C4-2B (cell line): Measurements from ENCODE around the gene XAB2.

Source experiments
- H3K27ac ChIP-seq: fragments of 450-650 bp; 2 replicates; pipeline ENCODE4 v1.5.1; 2017
- CTCF ChIP-seq: fragments of 450-650 bp; conservative IDR thresholded peaks from 2 replicates; pipeline ENCODE4 v1.5.1; 2017; ENCODE audit warnings: mild to moderate bottlenecking
- ZFX ChIP-seq: fragments of 450-650 bp; IDR thresholded peaks from 2 replicates; pipeline ENCODE4 v1.6.1; 2017

XAB2 gene

DNA sequence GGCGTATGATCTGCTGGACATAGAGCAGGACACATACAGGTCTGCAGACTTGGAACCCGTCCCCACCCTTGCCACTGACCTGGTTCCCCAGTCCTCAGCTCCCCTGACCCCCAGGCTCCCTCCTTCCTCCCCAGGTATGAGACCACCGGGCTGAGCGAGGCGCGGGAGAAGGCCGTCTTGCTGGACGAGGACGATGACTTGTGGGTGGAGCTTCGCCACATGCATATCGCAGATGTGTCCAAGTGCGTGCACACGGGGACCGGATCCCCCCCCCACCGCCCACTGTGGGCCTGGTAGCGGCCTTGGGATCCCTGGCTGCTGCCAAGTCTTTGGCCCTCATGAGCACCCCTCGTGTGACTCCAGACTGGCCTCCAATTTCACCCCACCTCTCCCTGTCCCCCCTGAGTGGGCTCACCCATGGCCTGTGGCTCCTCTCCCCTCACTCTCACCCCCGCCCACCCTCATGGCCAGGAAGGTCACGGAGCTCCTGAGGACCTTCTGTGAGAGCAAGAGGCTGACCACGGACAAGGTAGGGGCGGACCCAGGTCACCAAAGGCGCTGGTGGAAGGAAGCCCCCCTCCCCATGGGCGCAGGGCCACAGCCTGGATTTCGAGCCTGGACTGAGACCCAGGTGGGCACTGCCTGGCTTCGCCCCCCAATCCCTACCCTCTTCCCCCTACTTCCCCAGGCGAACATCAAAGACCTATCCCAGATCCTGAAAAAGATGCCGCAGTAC, 13.1 kb upstream of the XAB2 start:
- TF ChIP-seq CTCF, result no peak
- TF ChIP-seq ZFX, result no peak
- no peak overlapping the region for H3K27ac ChIP-seq

DNA sequence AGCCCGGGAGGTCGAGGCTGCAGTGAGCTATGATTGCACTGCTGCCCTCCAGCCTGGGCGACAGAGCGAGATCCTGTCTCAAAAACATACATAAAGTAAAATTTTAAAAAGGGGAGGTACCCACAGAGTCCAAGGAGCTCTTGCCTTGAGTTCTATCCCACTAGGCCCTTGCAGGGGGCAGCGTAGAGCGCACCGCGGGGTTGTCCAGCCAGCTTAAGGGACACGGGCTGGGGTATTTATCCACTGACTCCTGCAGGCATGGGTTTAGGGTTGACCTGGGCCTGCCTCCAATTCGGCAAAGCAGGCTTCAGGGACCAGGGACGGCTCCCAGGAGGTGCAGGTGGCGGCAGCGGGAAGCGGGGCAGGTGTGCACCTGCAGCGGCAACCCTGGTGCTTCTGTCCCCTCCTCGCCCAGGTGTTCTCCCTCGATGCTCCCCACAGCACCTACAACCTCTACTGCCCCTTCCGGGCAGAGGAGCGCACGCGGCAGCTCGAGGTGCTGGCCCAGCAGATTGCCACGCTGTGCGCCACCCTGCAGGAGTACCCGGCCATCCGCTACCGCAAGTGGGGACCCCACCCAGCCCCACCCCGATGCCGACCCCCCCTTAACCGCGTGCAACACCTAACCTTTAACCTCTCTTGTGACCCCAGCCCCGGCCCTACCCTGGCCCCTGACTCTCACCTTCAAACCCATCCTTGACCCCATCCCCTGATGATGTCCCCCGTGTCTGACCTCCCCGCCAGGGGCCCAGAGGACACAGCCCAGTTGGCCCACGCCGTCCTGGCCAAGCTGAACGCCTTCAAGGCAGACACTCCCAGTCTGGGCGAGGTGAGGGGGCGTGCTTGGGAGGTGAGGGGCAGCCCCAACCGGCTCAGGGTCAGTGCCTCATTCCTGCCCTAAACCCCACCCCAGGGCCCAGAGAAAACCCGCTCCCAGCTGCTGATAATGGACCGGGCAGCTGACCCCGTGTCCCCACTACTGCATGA, 12.2 kb upstream of the XAB2 start:
- H3K27ac ChIP-seq, result no peak overlapping the region
- no peak for TF ChIP-seq CTCF
- no peak for TF ChIP-seq ZFX

- TF ChIP-seq CTCF (no peak), ZFX (no peak)
- H3K27ac ChIP-seq, result no peak overlapping the region
Measured at GRCh38 chr19:7640803-7641202, 11.5 kb upstream of the XAB2 start.

DNA sequence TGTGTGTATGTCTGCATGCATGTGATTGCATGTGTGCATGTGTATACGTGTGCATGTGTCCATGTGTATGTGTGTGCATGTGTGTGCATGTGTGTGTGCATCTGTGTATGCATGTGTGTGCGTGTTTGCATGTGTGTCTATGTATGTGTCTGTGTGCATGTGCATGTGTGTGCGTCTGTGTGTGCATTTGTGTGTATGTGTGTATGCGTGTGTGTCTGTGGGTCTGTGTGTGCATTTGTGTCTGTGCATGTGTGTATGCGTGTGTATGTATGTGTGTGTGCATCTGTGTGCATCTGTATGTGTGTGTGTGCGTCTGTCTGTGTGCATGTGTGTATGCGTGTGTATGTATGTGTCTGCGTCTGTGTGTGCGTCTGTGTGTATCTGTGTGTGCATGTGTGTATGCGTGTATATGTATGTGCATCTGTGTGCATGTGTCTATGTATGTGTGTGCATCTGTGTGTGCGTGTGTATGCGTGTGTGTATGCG, 10.6 kb upstream of the XAB2 start:
- no peak for TF ChIP-seq ZFX
- TF ChIP-seq CTCF, result no peak
- no peak overlapping the region for H3K27ac ChIP-seq

GRCh38 chr19:7638802-7639465, 9.6 kb upstream of the XAB2 start:
- H3K27ac ChIP-seq, result no peak overlapping the region
- TF ChIP-seq ZFX (no peak), CTCF (no peak)

GRCh38 chr19:7637374-7638256, 8.3 kb upstream of the XAB2 start:
- TF ChIP-seq ZFX, result peak; percentile 53; the same call in 1 of the 2 replicates
- no peak for TF ChIP-seq CTCF
- peak overlapping the region; percentile 79 for H3K27ac ChIP-seq
